OCI-LY3 (cell line): ENCODE data around the gene RGMA.

Experiments used
- CTCF ChIP-seq: fragments of 200-600, 300-600 bp; sonication (generic); IDR thresholded peaks from 2 replicates; pipeline ENCODE4 v1.5.1; 2014; ENCODE audit warnings: antibody characterized with exemption, low read length, low read depth
- EZH2phosphoT487 ChIP-seq: fragments of 200-600 bp; shearing (Covaris generic); IDR thresholded peaks from 2 replicates; pipeline ENCODE4 v1.6.1; 2018; ENCODE audit warnings: antibody characterized with exemption, mixed run types, low read depth

- TF ChIP-seq CTCF (no peak), EZH2phosphoT487 (no peak)
Observed at GRCh38 chr15:93024716-93025624, 64.0 kb downstream of the RGMA start.
